SK-N-SH (cell line): ENCODE results near the gene HRH2. TPM values are rescaled to one million over a fixed set of nuclear protein-coding genes. Genes with fewer than 3 reads are reported as not detected.

Experiments
- CTCF ChIA-PET: fragments of 300-600, 350-600 bp; formaldehyde crosslinking; extraction: SDS; loops from one replicate; lab custom pipeline; 2021; lab: Yijun Ruan, JAX
- POLR2A ChIA-PET: fragments of 350-600 bp; sonication (Branson Sonifier 250); formaldehyde crosslinking; extraction: SDS; loops from one replicate; lab custom pipeline; 2020; ENCODE audit warnings: antibody characterized with exemption, inconsistent platforms; lab: Yijun Ruan, JAX
- DNase-seq: peaks from one replicate; pipeline ENCODE4 v3.0.0; 2012
- H2AFZ ChIP-seq: fragments of 200-600 bp; sonication (generic); 2 replicates; pipeline ENCODE4 v1.8.1; 2016; ENCODE audit warnings: antibody characterized with exemption, mild to moderate bottlenecking, low read depth
- H3F3A ChIP-seq: fragments of 200-600 bp; sonication (generic); replicated peaks from 2 replicates; pipeline ENCODE3; 2016; ENCODE audit warnings: antibody characterized with exemption, mild to moderate bottlenecking; ENCODE audit not compliant: insufficient read depth
- H3K27ac ChIP-seq, 2 experiments: fragments of 200-500 bp in 1 of 2; fragments of 200-600 bp in 1 of 2; sonication (Bioruptor generic) in 1 of 2; sonication (generic), shearing (Covaris generic) in 1 of 2; 2 replicates each; pipeline versions ENCODE4 v1.5.1 to v1.6.1; 2014 to 2016; ENCODE audit warnings: low read depth in 2 of 2, inconsistent platforms in 1 of 2, low read length in 1 of 2, mild to moderate bottlenecking in 1 of 2, mixed read lengths in 1 of 2
- H3K27me3 ChIP-seq: fragments of 200-600 bp; sonication (generic), shearing (Covaris generic); 2 replicates; pipeline ENCODE4 v1.6.1; 2016; ENCODE audit warnings: mixed run types; ENCODE audit not compliant: insufficient read depth
- H3K36me3 ChIP-seq, 2 experiments: fragments of 200-500 bp in 1 of 2; fragments of 200-600 bp in 1 of 2; sonication (Bioruptor generic) in 1 of 2; sonication (generic) in 1 of 2; replicated peaks in 1 of 2; 2 replicates each; pipeline versions ENCODE3 to v1.5.1; 2014 to 2016; ENCODE audit warnings: low read length in 1 of 2, mild to moderate bottlenecking in 1 of 2; ENCODE audit not compliant: insufficient read depth in 2 of 2, control insufficient read depth in 1 of 2
- H3K4me1 ChIP-seq, 2 experiments: fragments of 200-500 bp in 1 of 2; fragments of 200-600 bp in 1 of 2; sonication (Bioruptor generic) in 1 of 2; sonication (generic), shearing (Covaris generic) in 1 of 2; 2 replicates each; pipeline versions ENCODE4 v1.5.1 to v1.6.1; 2014 to 2016; ENCODE audit warnings: low read depth in 1 of 2, low read length in 1 of 2, mixed run types in 1 of 2; ENCODE audit not compliant: insufficient read depth in 2 of 2, control insufficient read depth in 1 of 2
- H3K4me2 ChIP-seq: fragments of 200-600 bp; sonication (generic), shearing (Covaris generic); 2 replicates; pipeline ENCODE4 v1.6.1; 2017; ENCODE audit warnings: mixed run types
- H3K4me3 ChIP-seq, 2 experiments: fragments of 200-500 bp in 1 of 2; fragments of 200-600 bp in 1 of 2; sonication (Bioruptor generic) in 1 of 2; sonication (generic), shearing (Covaris generic) in 1 of 2; 2 replicates each; pipeline versions ENCODE4 v1.5.1 to v1.8.1; 2014 to 2016; ENCODE audit warnings: low read depth in 2 of 2, inconsistent platforms in 1 of 2, low read length in 1 of 2, mild to moderate bottlenecking in 1 of 2, mixed read lengths in 1 of 2, moderate library complexity in 1 of 2
- H3K79me2 ChIP-seq: fragments of 200-600 bp; sonication (generic); 2 replicates; pipeline ENCODE4 v1.8.1; 2017; ENCODE audit warnings: mild to moderate bottlenecking; ENCODE audit not compliant: insufficient read depth
- H3K9ac ChIP-seq: fragments of 200-600 bp; sonication (generic); 2 replicates; pipeline ENCODE4 v1.6.1; 2017; ENCODE audit warnings: mixed run types
- H3K9me2 ChIP-seq: fragments of 200-600 bp; sonication (generic); 2 replicates; pipeline ENCODE4 v1.6.1; 2017; ENCODE audit warnings: mixed run types
- H3K9me3 ChIP-seq: fragments of 200-600 bp; sonication (generic); 2 replicates; pipeline ENCODE4 v1.6.1; 2017; ENCODE audit warnings: mixed run types, mild to moderate bottlenecking, moderate library complexity
- H4K20me1 ChIP-seq: fragments of 200-600 bp; sonication (generic); 2 replicates; pipeline ENCODE4 v1.6.1; 2017; ENCODE audit warnings: mild to moderate bottlenecking, mixed run types; ENCODE audit not compliant: insufficient read depth
- CHD2 ChIP-seq: fragments of 150-350 bp; IDR thresholded peaks from 2 replicates; pipeline ENCODE4 v1.6.1; 2018; ENCODE audit warnings: low read length; ENCODE audit not compliant: partially characterized antibody
- EP300 ChIP-seq, 2 experiments: IDR thresholded peaks; 2 replicates each; pipeline versions ENCODE4 v1.4.0 to v1.6.1; 2012; ENCODE audit warnings: borderline replicate concordance in 1 of 2, low read depth in 1 of 2, low read length in 1 of 2
- FOXJ3 ChIP-seq: sonication (generic); formaldehyde crosslinking; IDR thresholded peaks from 2 replicates; pipeline ENCODE4 v1.5.1; 2020; ENCODE audit warnings: mild to moderate bottlenecking, missing genetic modification reagents
- GABPA ChIP-seq: IDR thresholded peaks from 2 replicates; pipeline ENCODE4 v1.4.0; 2012; ENCODE audit warnings: low read depth, mild to moderate bottlenecking
- GATA2 ChIP-seq: sonication (generic); formaldehyde crosslinking; IDR thresholded peaks from 2 replicates; pipeline ENCODE4 v1.5.0; 2020; ENCODE audit warnings: mild to moderate bottlenecking, missing genetic modification reagents
- JUND ChIP-seq: IDR thresholded peaks from 2 replicates; pipeline ENCODE4 v1.4.0; 2012
- POLR2AphosphoS5 ChIP-seq: IDR thresholded peaks from 2 replicates; pipeline ENCODE4 v1.6.1; 2012; ENCODE audit warnings: low read depth, low read length
- RCOR1 ChIP-seq: fragments of 150-350 bp; IDR thresholded peaks from 2 replicates; pipeline ENCODE4 v1.6.1; 2017; ENCODE audit warnings: antibody characterized with exemption, low read length
- RFX5 ChIP-seq: IDR thresholded peaks from 2 replicates; pipeline ENCODE4 v1.6.1; 2012; ENCODE audit warnings: mild to moderate bottlenecking, improper control_type of control experiment, low read length
- SIN3A ChIP-seq: IDR thresholded peaks from 2 replicates; pipeline ENCODE4 v1.6.1; 2012; ENCODE audit warnings: low read depth, mild to moderate bottlenecking, low read length, moderate library complexity, borderline replicate concordance
- TAF1 ChIP-seq: IDR thresholded peaks from 2 replicates; pipeline ENCODE4 v1.6.1; 2012; ENCODE audit warnings: low read depth, mild to moderate bottlenecking, low read length, moderate library complexity, borderline replicate concordance
- YY1 ChIP-seq: IDR thresholded peaks from 2 replicates; pipeline ENCODE4 v1.4.0; 2012; ENCODE audit warnings: low read depth, mild to moderate bottlenecking
- whole genome bisulfite sequencing: methylation state at CpG from one replicate; pipeline ENCODE4 v1.1.6; 2017; ENCODE audit warnings: low lambda C conversion rate; 5-methylcytosine and 5-hydroxymethylcytosine counted together
- polyA plus RNA-seq, 3 experiments: library from polyadenylated mRNA; depleted of rRNA; stranded (reverse); fragments of >200 nt; gene quantifications; 2 replicates each; pipeline ENCODE4 v1.2.3, GENCODE V29; 2012
- TF ChIP-seq, protein P1 (sequence below): IDR thresholded peaks from 2 replicates; pipeline ENCODE4 v1.4.0; 2012; ENCODE audit warnings: low read depth
- TF ChIP-seq, protein P2 (sequence below): IDR thresholded peaks from 2 replicates; pipeline ENCODE4; 2012
- TF ChIP-seq, protein P3 (sequence below): fragments of 150-350 bp; IDR thresholded peaks from 2 replicates; pipeline ENCODE4 v1.6.1; 2017; ENCODE audit warnings: antibody characterized with exemption, low read length, low read depth, borderline replicate concordance
- TF ChIP-seq, protein P4 (sequence below): fragments of 150-350 bp; IDR thresholded peaks from 2 replicates; pipeline ENCODE4 v1.6.1; 2016; ENCODE audit warnings: mild to moderate bottlenecking, low read depth, low read length
- TF ChIP-seq, protein P5 (sequence below): IDR thresholded peaks from 2 replicates; pipeline ENCODE4 v1.4.0; 2012; ENCODE audit warnings: low read depth, borderline replicate concordance

Gene HRH2
- polyA plus RNA-seq, 1 of the 3 experiments (the other 2 are of a cell fraction), result 0.08 TPM

DNA sequence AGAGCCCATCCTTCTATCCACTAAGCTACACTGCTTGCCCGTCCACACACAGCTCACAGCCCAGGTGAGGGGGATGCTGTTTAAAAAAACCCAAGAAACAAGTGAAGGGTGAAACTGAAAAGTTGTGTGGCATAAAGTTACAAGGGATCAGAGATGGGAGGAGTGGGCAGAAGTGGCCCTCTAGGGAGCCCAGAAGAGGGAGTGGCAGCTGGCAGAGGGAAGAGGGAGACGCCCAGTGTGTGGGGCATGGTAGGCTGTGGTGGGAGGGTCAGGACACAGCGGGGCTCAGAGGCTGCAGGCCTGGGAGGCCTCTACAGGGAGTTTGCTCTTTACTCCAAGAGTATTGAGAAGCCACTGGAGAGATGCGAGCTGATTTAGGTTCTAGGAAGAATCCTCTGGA, 30.1 kb upstream of the HRH2 start (continued):
- TF ChIP-seq, protein P1, sequence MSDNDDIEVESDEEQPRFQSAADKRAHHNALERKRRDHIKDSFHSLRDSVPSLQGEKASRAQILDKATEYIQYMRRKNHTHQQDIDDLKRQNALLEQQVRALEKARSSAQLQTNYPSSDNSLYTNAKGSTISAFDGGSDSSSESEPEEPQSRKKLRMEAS, result no peak
- TF ChIP-seq EP300 (IDR thresholded peaks at IDR 0.05; ENCODE audit: borderline replicate concordance in 1 of 2, low read depth in 1 of 2, low read length in 1 of 2), result no peak
- TF ChIP-seq FOXJ3 (CRISPR knock-in tag), result no peak
- TF ChIP-seq, protein P2, sequence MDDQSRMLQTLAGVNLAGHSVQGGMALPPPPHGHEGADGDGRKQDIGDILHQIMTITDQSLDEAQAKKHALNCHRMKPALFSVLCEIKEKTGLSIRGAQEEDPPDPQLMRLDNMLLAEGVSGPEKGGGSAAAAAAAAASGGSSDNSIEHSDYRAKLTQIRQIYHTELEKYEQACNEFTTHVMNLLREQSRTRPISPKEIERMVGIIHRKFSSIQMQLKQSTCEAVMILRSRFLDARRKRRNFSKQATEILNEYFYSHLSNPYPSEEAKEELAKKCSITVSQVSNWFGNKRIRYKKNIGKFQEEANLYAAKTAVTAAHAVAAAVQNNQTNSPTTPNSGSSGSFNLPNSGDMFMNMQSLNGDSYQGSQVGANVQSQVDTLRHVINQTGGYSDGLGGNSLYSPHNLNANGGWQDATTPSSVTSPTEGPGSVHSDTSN, result no peak
- no peak for TF ChIP-seq CHD2
- no peak for TF ChIP-seq GABPA
- TF ChIP-seq GATA2 (CRISPR knock-in tag), result no peak
- TF ChIP-seq, all 33 proteins: peak for 0

DNA sequence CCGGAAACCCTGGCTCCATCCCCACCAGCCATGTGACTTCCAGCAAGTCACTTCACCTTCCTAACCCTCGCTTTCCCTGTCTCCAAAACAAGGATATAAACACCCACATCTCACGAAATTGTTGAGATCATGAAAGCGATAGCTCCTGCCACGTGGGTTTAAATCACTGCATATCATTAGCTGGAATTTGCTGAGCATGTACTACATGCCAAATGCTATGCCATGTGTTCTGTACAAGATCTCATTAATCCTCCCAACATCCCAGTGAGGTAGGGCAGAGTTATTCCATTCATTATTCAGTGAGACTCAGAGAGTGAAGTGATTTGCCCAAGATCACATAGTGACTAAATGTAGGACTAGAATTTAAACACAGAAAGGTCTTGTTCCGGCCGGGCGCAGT, 29.2 kb upstream of the HRH2 start:
- H3K9me2 ChIP-seq, result no peaks in the 10 kb centered on the region
- POLR2A ChIA-PET, result interaction anchor here (0.6 kb wide), 1 partner anchor 9 kb away, joined by 3 read pairs; no protein-coding TSS in a partner anchor
- no peak for TF ChIP-seq RCOR1
- no peak for TF ChIP-seq RFX5
- TF ChIP-seq TAF1, result no peak
- TF ChIP-seq, protein P3, sequence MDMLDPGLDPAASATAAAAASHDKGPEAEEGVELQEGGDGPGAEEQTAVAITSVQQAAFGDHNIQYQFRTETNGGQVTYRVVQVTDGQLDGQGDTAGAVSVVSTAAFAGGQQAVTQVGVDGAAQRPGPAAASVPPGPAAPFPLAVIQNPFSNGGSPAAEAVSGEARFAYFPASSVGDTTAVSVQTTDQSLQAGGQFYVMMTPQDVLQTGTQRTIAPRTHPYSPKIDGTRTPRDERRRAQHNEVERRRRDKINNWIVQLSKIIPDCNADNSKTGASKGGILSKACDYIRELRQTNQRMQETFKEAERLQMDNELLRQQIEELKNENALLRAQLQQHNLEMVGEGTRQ, result no peak
- TF ChIP-seq, protein P1, result no peak
- TF ChIP-seq POLR2AphosphoS5, result no peak
- TF ChIP-seq JUND, result no peak
- no peak overlapping the region for H3K27ac ChIP-seq
- no peak overlapping the region for H3K9ac ChIP-seq
- no peak overlapping the region for H2AFZ ChIP-seq
- H3K4me1 ChIP-seq, result no peaks in the 10 kb centered on the region
- H3K4me3 ChIP-seq, result no peak overlapping the region
- H3K36me3 ChIP-seq, result no peaks in the 10 kb centered on the region
- H4K20me1 ChIP-seq, result no peaks in the 10 kb centered on the region
- WGBS, result 40% methylated on average over 8 of the region's 8 CpGs
- H3K9me3 ChIP-seq, result no peaks in the 10 kb centered on the region
- no peak overlapping the region for H3K4me2 ChIP-seq
- H3K27me3 ChIP-seq, result no peaks in the 10 kb centered on the region
- DNase-seq, result no peak
- no peaks in the 10 kb centered on the region for H3K79me2 ChIP-seq
- H3F3A ChIP-seq, result no peaks in the 10 kb centered on the region
- CTCF ChIA-PET, result interaction anchor here (0.7 kb wide), 1 partner anchor 12 kb away, joined by 3 read pairs; no protein-coding TSS in a partner anchor

DNA sequence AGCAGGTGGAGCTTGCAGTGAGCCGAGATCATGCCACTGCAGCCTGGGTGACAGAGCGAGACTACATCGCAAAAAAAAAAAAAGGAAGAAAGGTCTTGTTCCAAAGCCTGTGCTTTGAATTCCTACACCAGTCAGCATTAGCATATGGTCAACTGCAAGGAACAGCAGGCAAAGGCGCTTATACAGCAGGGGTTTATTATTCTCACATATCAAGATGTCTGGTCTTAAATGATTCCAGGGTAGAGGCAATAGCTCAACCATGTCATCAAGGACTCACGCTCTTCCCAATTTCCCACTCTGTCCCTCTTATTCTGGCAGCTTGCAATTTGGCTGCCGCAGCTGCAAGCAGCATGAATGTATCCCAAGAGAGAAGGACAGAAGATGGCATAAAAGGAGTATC, 28.6 kb upstream of the HRH2 start:
- Histone ChIP-seq H3K36me3 (no peaks in the 10 kb centered on the region), H3K79me2 (no peaks in the 10 kb centered on the region), H3K9me2 (no peaks in the 10 kb centered on the region), H3K4me1 (no peaks in the 10 kb centered on the region), H3K27me3 (no peaks in the 10 kb centered on the region), H3K9me3 (no peaks in the 10 kb centered on the region), H3K4me3 (no peak overlapping the region), H3F3A (no peaks in the 10 kb centered on the region), H2AFZ (no peak overlapping the region), H4K20me1 (no peaks in the 10 kb centered on the region), H3K27ac (no peak overlapping the region), H3K4me2 (no peak overlapping the region), H3K9ac (no peak overlapping the region)
- POLR2A ChIA-PET, result interaction anchor here (0.6 kb wide), 1 partner anchor 9 kb away, joined by 3 read pairs; no protein-coding TSS in a partner anchor
- no peak for DNase-seq
- WGBS, result 60% methylated on average over 6 of the region's 6 CpGs
- CTCF ChIA-PET, result no interaction called here
- TF ChIP-seq, protein P3, result no peak
- TF ChIP-seq YY1 (no peak), CHD2 (no peak), SIN3A (no peak), FOXJ3 (CRISPR knock-in tag) (no peak)
- TF ChIP-seq, protein P4, sequence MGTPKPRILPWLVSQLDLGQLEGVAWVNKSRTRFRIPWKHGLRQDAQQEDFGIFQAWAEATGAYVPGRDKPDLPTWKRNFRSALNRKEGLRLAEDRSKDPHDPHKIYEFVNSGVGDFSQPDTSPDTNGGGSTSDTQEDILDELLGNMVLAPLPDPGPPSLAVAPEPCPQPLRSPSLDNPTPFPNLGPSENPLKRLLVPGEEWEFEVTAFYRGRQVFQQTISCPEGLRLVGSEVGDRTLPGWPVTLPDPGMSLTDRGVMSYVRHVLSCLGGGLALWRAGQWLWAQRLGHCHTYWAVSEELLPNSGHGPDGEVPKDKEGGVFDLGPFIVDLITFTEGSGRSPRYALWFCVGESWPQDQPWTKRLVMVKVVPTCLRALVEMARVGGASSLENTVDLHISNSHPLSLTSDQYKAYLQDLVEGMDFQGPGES, result no peak
- TF ChIP-seq, protein P5, sequence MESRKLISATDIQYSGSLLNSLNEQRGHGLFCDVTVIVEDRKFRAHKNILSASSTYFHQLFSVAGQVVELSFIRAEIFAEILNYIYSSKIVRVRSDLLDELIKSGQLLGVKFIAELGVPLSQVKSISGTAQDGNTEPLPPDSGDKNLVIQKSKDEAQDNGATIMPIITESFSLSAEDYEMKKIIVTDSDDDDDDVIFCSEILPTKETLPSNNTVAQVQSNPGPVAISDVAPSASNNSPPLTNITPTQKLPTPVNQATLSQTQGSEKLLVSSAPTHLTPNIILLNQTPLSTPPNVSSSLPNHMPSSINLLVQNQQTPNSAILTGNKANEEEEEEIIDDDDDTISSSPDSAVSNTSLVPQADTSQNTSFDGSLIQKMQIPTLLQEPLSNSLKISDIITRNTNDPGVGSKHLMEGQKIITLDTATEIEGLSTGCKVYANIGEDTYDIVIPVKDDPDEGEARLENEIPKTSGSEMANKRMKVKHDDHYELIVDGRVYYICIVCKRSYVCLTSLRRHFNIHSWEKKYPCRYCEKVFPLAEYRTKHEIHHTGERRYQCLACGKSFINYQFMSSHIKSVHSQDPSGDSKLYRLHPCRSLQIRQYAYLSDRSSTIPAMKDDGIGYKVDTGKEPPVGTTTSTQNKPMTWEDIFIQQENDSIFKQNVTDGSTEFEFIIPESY, result no peak
- TF ChIP-seq, protein P2, result no peak
